Measurements from ENCODE around the gene AFF4.

The AFF4 gene

DNA sequence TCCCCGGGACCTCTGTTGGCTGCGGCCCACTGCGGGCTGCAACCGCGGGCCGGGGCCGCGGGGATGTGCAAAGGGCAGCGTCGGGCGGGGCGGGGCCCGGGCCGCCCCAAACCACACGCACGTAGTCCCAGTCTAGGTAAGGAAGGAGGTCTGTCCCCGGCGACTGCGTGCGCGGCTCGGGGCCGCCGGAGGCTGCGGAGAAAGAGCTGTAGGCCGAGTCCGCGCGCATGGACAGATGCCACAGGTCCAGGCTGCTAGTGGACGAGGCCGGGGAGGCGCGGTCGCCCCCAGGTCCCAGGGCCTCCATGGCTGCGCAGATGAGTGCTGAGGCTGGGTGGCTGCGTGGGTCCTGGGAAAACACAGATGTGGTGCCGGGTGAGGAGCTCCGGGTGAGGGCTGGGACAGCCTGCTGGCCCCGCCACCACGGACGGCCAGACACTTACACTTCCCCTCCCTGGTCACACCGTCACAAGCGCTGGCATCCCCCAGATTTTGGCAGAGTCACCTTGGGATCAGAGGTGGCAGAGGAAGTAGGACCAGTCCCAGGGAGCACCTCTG is 137.5 kb downstream of the AFF4 start:
- DNase-seq (ENCODE audit: low read depth): no peak

All from activated T-helper 9 cell treated with anti-CD3 and anti-CD28 coated beads, Interleukin-2, amount 50 U/mL, for 16 hours (primary cell).